NCI-H1930 (cell line): ENCODE measurements around the gene CTCFL.
"Not testable (repeated sequence)": the region's sequence is repeated elsewhere in the genome, so short reads cannot be mapped to it uniquely, and the experiment has no call there.

Source experiments
- DNase-seq, 2 experiments: peaks; one replicate each; lab custom pipeline; 2025; lab: John Stamatoyannopoulos, UW

Gene CTCFL

GRCh38 chr20:57508831-57509230, 16.1 kb downstream of the CTCFL start:
- DNase-seq = no peak

- no peak for DNase-seq
These were observed 16.6 kb downstream of the CTCFL start for GRCh38 chr20:57508381-57508780.

GRCh38 chr20:57507477-57507876, 17.5 kb downstream of the CTCFL start:
- DNase-seq = no peak

GRCh38 chr20:57505979-57506378, 19.0 kb downstream of the CTCFL start:
- DNase-seq = no peak

- no peak for DNase-seq
These were observed 20.5 kb downstream of the CTCFL start for GRCh38 chr20:57504411-57504810.

- no peak for DNase-seq
These were observed 21.8 kb downstream of the CTCFL start for GRCh38 chr20:57503035-57503658.

- no peak for DNase-seq
These were observed 22.6 kb downstream of the CTCFL start for GRCh38 chr20:57502336-57502700.

GRCh38 chr20:57501461-57502335, 23.2 kb downstream of the CTCFL start:
- DNase-seq = no peak

- DNase-seq = no peak
These were observed 24.0 kb downstream of the CTCFL start for GRCh38 chr20:57500962-57501361.

- no peak for DNase-seq
These were observed 24.7 kb downstream of the CTCFL start for GRCh38 chr20:57500235-57500634.

GRCh38 chr20:57499676-57500075, 25.3 kb downstream of the CTCFL start:
- DNase-seq = no peak

GRCh38 chr20:57498425-57499400, 26.2 kb downstream of the CTCFL start:
- no peak for DNase-seq

- no peak for DNase-seq
These were observed 28.3 kb downstream of the CTCFL start for GRCh38 chr20:57496592-57496991.

- no peak for DNase-seq
These were observed 29.0 kb downstream of the CTCFL start for GRCh38 chr20:57495978-57496377.

GRCh38 chr20:57493091-57493615, 31.8 kb downstream of the CTCFL start:
- no peak for DNase-seq

- DNase-seq = no peak
These were observed 33.6 kb downstream of the CTCFL start for GRCh38 chr20:57491373-57491772.

GRCh38 chr20:57488277-57488676, 36.7 kb downstream of the CTCFL start:
- DNase-seq = not testable (repeated sequence)

GRCh38 chr20:57485770-57486169, 39.2 kb downstream of the CTCFL start:
- DNase-seq = no peak

GRCh38 chr20:57484772-57485171, 40.2 kb downstream of the CTCFL start:
- DNase-seq = no peak

- no peak for DNase-seq
These were observed 41.5 kb downstream of the CTCFL start for GRCh38 chr20:57483287-57484050.

- no peak for DNase-seq
These were observed 42.1 kb downstream of the CTCFL start for GRCh38 chr20:57482796-57483195.
